Measurements from ENCODE around the gene NELL1. TPM values are rescaled to one million over a fixed set of nuclear protein-coding genes. Genes with fewer than 3 reads are reported as not detected.

NELL1 gene
- total and polyA plus RNA-seq, 2 experiments from 2014 or later: 1.6 TPM; not detected in 1

GRCh38 chr11:21411597-21411996, 742.2 kb downstream of the NELL1 start:
- Histone ChIP-seq H3K9me2 (ENCODE audit: insufficient read depth) (no peaks in the 10 kb centered on the region; the same call in 1 of the 2 replicates), H3K27ac (ENCODE audit: low read depth) (no peak overlapping the region), H3F3A (replicated peaks; ENCODE audit: low read depth) (no peaks in the 10 kb centered on the region), H3K4me1 (ENCODE audit: insufficient read depth) (no peaks in the 10 kb centered on the region), H3K4me3 (no peak overlapping the region), H3K27me3 (ENCODE audit: insufficient read depth) (no peaks in the 10 kb centered on the region), H2AFZ (no peak overlapping the region), H3K79me2 (replicated peaks; ENCODE audit: insufficient read depth) (no peaks in the 10 kb centered on the region), H3K4me2 (no peak overlapping the region), H3K36me3 (ENCODE audit: insufficient read depth) (no peaks in the 10 kb centered on the region), H4K20me1 (replicated peaks; ENCODE audit: insufficient read depth) (no peaks in the 10 kb centered on the region)
- ATAC-seq (no peak), DNase-seq (ENCODE audit: low spot score) (no peak)
- H3K4me3 Mint-ChIP-seq: no peak overlapping the region
- TF ChIP-seq ZNF114 (CRISPR knock-in tag; IDR thresholded peaks at IDR 0.05) (no peak), POLR2AphosphoS5 (IDR thresholded peaks at IDR 0.05; ENCODE audit: low read depth) (no peak), REST (IDR thresholded peaks at IDR 0.05; ENCODE audit: unreplicated experiment) (no peak), JUNB (IDR thresholded peaks at IDR 0.05; ENCODE audit: unreplicated experiment) (no peak), ZNF331 (CRISPR knock-in tag; IDR thresholded peaks at IDR 0.05; ENCODE audit: low read depth) (no peak), NANOG (IDR thresholded peaks at IDR 0.05; ENCODE audit: borderline replicate concordance) (no peak), CREB1 (CRISPR knock-in tag; IDR thresholded peaks at IDR 0.05; ENCODE audit: low read depth) (no peak), EZH2phosphoT487 (IDR thresholded peaks at IDR 0.05; ENCODE audit: unreplicated experiment) (no peak), ETS1 (IDR thresholded peaks at IDR 0.05) (no peak), STAT1 (IDR thresholded peaks at IDR 0.05; ENCODE audit: unreplicated experiment) (no peak), CTCF (conservative IDR thresholded peaks at IDR 0.05; ENCODE audit: low read depth in 2 of 2) (no peak)
- H3K27ac Mint-ChIP-seq: no peak overlapping the region; the same call in 1 of the 2 replicates
- no peaks in the 10 kb centered on the region for H3K36me3 Mint-ChIP-seq (ENCODE audit: low read depth)
- no peaks in the 10 kb centered on the region for H3K9me3 Mint-ChIP-seq
- H3K27me3 Mint-ChIP-seq (ENCODE audit: insufficient read depth, low read depth, poor library complexity): peaks cover 2% of the 10 kb centered on the region
- peaks cover 12% of the 10 kb centered on the region for H3K4me1 Mint-ChIP-seq

Data from GM23338 (cell line).